ENCODE results near the gene NTM. TPM values are rescaled to one million over a fixed set of nuclear protein-coding genes. Genes with fewer than 3 reads are reported as not detected.

The NTM gene
- total and polyA plus RNA-seq, 2 experiments from 2014 or later: 25.9 to 49.0 TPM

DNA sequence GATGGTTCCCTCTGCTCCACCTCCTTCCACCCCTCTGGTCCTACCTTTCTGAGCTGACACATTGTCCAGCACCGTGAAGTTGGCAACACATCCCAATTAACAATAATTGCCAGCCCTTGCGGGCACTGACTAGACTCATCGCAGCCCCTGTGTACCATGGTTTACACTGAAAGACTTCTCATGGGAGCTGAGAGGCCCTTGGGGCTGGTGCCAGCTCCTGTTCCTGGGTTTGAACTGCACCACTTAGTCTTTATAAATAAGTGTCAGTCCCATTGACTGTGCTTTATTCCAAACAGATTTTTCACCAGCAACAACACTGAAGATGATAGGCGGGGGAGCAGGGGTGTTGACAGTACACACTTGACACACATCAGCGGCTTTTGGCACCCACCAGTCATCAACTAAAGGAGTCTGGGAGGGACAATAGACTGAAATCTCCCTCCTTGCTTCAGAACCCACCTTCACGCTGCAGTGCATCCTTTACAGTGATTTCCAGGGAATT is 447.3 kb downstream of the NTM start:
- 43 to 45% methylated on average over 6 of the region's 6 CpGs for WGBS, 2 experiments (ENCODE audit: low coverage in 1 of 2, low lambda C conversion rate in 2 of 2, missing lambda C conversion rate in 2 of 2)
- in situ Hi-C loops (cut with MboI): no loop called here

GRCh38 chr11:131819865-131820264 is 449.4 kb downstream of the NTM start:
- H3K4me2 ChIP-seq (ENCODE audit: unreplicated experiment): no peak overlapping the region
- no peak overlapping the region for H2AFZ ChIP-seq
- in situ Hi-C loops (cut with MboI): no loop called here
- no peak for DNase-seq
- no peaks in the 10 kb centered on the region for H3K36me3 ChIP-seq (ENCODE audit: low read depth)
- H3K9me3 ChIP-seq (ENCODE audit: low read depth): no peaks in the 10 kb centered on the region
- no peak overlapping the region for H3K27ac ChIP-seq
- no peaks in the 10 kb centered on the region for H3K79me2 ChIP-seq (ENCODE audit: insufficient read depth)
- H3F3A ChIP-seq (ENCODE audit: insufficient read depth): no peaks in the 10 kb centered on the region
- H4K20me1 ChIP-seq (ENCODE audit: insufficient read depth): no peaks in the 10 kb centered on the region
- TF ChIP-seq EZH2 (IDR thresholded peaks at IDR 0.05; ENCODE audit: insufficient read depth, poor library complexity, severe bottlenecking): no peak
- TF ChIP-seq EZH2phosphoT487 (IDR thresholded peaks at IDR 0.05; ENCODE audit: insufficient read depth, low read depth): no peak
- no peaks in the 10 kb centered on the region for H3K9me2 ChIP-seq (ENCODE audit: insufficient read depth)
- peaks cover 41% of the 10 kb centered on the region; the same call in 1 of the 2 replicates for H3K27me3 ChIP-seq (replicated peaks; ENCODE audit: insufficient read depth)
- 88 to 90% methylated on average over 10 of the region's 10 CpGs for WGBS, 2 experiments (ENCODE audit: low coverage in 1 of 2, low lambda C conversion rate in 2 of 2, missing lambda C conversion rate in 2 of 2)
- H3K4me3 ChIP-seq: no peak overlapping the region
- H3K9ac ChIP-seq: no peak overlapping the region
- H3K4me1 ChIP-seq (ENCODE audit: insufficient read depth): no peaks in the 10 kb centered on the region

More for the DNA sequence above, 447.3 kb downstream of the NTM start:
- no peaks in the 10 kb centered on the region for H3K9me2 ChIP-seq (ENCODE audit: insufficient read depth)
- no peaks in the 10 kb centered on the region for H4K20me1 ChIP-seq (ENCODE audit: insufficient read depth)
- H2AFZ ChIP-seq: no peak overlapping the region
- H3K4me1 ChIP-seq (ENCODE audit: insufficient read depth): no peaks in the 10 kb centered on the region
- no peaks in the 10 kb centered on the region for H3F3A ChIP-seq (ENCODE audit: insufficient read depth)
- H3K27me3 ChIP-seq (replicated peaks; ENCODE audit: insufficient read depth): peaks cover 26% of the 10 kb centered on the region; the same call in 1 of the 2 replicates
- no peak for TF ChIP-seq EZH2 (IDR thresholded peaks at IDR 0.05; ENCODE audit: insufficient read depth, poor library complexity, severe bottlenecking)
- TF ChIP-seq EZH2phosphoT487 (IDR thresholded peaks at IDR 0.05; ENCODE audit: insufficient read depth, low read depth): no peak
- H3K79me2 ChIP-seq (ENCODE audit: insufficient read depth): no peaks in the 10 kb centered on the region
- no peak overlapping the region for H3K27ac ChIP-seq
- H3K9ac ChIP-seq: no peak overlapping the region
- no peak overlapping the region for H3K4me2 ChIP-seq (ENCODE audit: unreplicated experiment)
- no peaks in the 10 kb centered on the region for H3K36me3 ChIP-seq (ENCODE audit: low read depth)
- DNase-seq: no peak
- H3K4me3 ChIP-seq: no peak overlapping the region
- no peaks in the 10 kb centered on the region for H3K9me3 ChIP-seq (ENCODE audit: low read depth)

DNA sequence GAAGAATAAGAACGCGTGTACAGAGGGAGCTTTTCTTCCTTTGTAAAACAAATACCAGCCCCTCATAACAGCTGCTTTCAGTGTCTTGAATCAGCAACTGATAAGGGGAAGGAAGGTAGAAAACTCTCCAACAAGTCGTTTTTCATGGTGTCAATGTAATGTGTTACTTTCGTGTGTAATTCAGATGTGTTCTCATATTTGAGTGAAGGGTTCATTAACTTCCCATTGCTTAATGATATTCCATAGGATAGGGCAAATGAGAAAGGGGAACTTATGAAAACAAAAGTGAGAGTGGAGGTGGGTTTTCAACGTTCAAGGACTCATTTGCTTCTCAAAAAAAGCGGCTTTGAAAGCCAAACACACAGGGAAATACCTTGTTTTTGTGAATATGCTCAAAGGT is 452.1 kb downstream of the NTM start:
- Histone ChIP-seq H3K27ac (no peak overlapping the region), H3K27me3 (replicated peaks; ENCODE audit: insufficient read depth) (peaks cover 49% of the 10 kb centered on the region; the same call in 1 of the 2 replicates), H3K79me2 (ENCODE audit: insufficient read depth) (no peaks in the 10 kb centered on the region), H3K36me3 (ENCODE audit: low read depth) (no peaks in the 10 kb centered on the region), H3K9me3 (ENCODE audit: low read depth) (no peaks in the 10 kb centered on the region), H3K4me3 (no peak overlapping the region), H2AFZ (no peak overlapping the region), H3F3A (ENCODE audit: insufficient read depth) (no peaks in the 10 kb centered on the region), H3K4me2 (ENCODE audit: unreplicated experiment) (no peak overlapping the region), H4K20me1 (ENCODE audit: insufficient read depth) (no peaks in the 10 kb centered on the region), H3K9me2 (ENCODE audit: insufficient read depth) (no peaks in the 10 kb centered on the region), H3K4me1 (ENCODE audit: insufficient read depth) (no peaks in the 10 kb centered on the region), H3K9ac (no peak overlapping the region)
- no peak for DNase-seq
- in situ Hi-C loops (cut with MboI): no loop called here
- WGBS, 2 experiments (ENCODE audit: low coverage in 1 of 2, low lambda C conversion rate in 2 of 2, missing lambda C conversion rate in 2 of 2): 60 to 61% methylated on average over 6 of the region's 6 CpGs
- TF ChIP-seq EZH2 (IDR thresholded peaks at IDR 0.05; ENCODE audit: insufficient read depth, poor library complexity, severe bottlenecking) (no peak), EZH2phosphoT487 (IDR thresholded peaks at IDR 0.05; ENCODE audit: insufficient read depth, low read depth) (no peak)

DNA sequence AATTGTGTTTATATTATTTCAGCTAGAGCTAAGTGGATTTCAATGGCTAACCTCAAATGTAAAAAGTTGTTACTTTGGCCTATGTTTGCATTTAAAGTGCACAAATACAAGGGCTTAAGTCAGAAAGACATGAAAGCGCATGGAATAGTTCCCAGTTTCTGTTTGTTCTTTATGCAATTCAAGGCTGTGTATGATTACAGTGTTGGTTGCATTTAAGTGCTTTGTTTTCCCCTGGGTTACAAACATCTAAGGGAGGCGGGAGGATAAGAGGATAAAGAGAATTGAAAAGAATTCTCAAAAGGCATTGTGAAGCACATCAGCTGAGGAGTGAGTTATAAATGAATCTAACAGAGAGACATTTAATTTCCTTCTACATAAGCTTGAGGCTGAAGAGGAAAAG is 453.4 kb downstream of the NTM start:
- in situ Hi-C loops (cut with MboI): no loop called here
- H3K9ac ChIP-seq: no peak overlapping the region
- no peaks in the 10 kb centered on the region for H3F3A ChIP-seq (ENCODE audit: insufficient read depth)
- TF ChIP-seq EZH2 (IDR thresholded peaks at IDR 0.05; ENCODE audit: insufficient read depth, poor library complexity, severe bottlenecking) (no peak), EZH2phosphoT487 (IDR thresholded peaks at IDR 0.05; ENCODE audit: insufficient read depth, low read depth) (no peak)
- H3K27me3 ChIP-seq (replicated peaks; ENCODE audit: insufficient read depth): peaks cover 47% of the 10 kb centered on the region; the same call in 1 of the 2 replicates
- H3K36me3 ChIP-seq (ENCODE audit: low read depth): no peaks in the 10 kb centered on the region
- H2AFZ ChIP-seq: no peak overlapping the region
- H4K20me1 ChIP-seq (ENCODE audit: insufficient read depth): no peaks in the 10 kb centered on the region
- no peak overlapping the region for H3K4me2 ChIP-seq (ENCODE audit: unreplicated experiment)
- H3K27ac ChIP-seq: no peak overlapping the region
- H3K4me3 ChIP-seq: no peak overlapping the region
- no peaks in the 10 kb centered on the region for H3K9me3 ChIP-seq (ENCODE audit: low read depth)
- H3K4me1 ChIP-seq (ENCODE audit: insufficient read depth): no peaks in the 10 kb centered on the region
- H3K9me2 ChIP-seq (ENCODE audit: insufficient read depth): no peaks in the 10 kb centered on the region
- 52 to 64% methylated on average over 2 of the region's 2 CpGs for WGBS, 2 experiments (ENCODE audit: low coverage in 1 of 2, low lambda C conversion rate in 2 of 2, missing lambda C conversion rate in 2 of 2)
- no peaks in the 10 kb centered on the region for H3K79me2 ChIP-seq (ENCODE audit: insufficient read depth)
- no peak for DNase-seq

All from GM23248 (cell line).